ENCODE data around the gene HP.

- no peak for TF ChIP-seq POLR2A (IDR thresholded peaks at IDR 0.05; ENCODE audit: low read depth, low read length)
- no peak for TF ChIP-seq CTCF (conservative IDR thresholded peaks at IDR 0.05; ENCODE audit: low read depth, low read length)
- TF ChIP-seq RCOR1 (IDR thresholded peaks at IDR 0.05; ENCODE audit: insufficient replicate concordance, low read length): no peak
- TF ChIP-seq CHD1 (IDR thresholded peaks at IDR 0.05; ENCODE audit: low read depth, low read length): no peak
- TF ChIP-seq SMC3 (IDR thresholded peaks at IDR 0.05; ENCODE audit: low read depth, low read length): no peak
- no peak for TF ChIP-seq MAFK (IDR thresholded peaks at IDR 0.05; ENCODE audit: low read depth, low read length)
- TF ChIP-seq RAD21 (IDR thresholded peaks at IDR 0.05; ENCODE audit: low read length): no peak
- TF ChIP-seq USF2 (IDR thresholded peaks at IDR 0.05; ENCODE audit: low read depth, low read length): no peak
- no peak for TF ChIP-seq CEBPB (IDR thresholded peaks at IDR 0.05; ENCODE audit: low read depth, low read length)
- no peak for TF ChIP-seq NFE2L2 (IDR thresholded peaks at IDR 0.05; ENCODE audit: low read depth, low read length)
- no peak for TF ChIP-seq BHLHE40 (IDR thresholded peaks at IDR 0.05; ENCODE audit: low read depth, low read length)
- no peak for TF ChIP-seq RFX5 (IDR thresholded peaks at IDR 0.05; ENCODE audit: low read depth, low read length)
Observed at GRCh38 chr16:72091217-72091616, 36.9 kb downstream of the HP start.

All from IMR-90 (cell line).